ENCODE data around the gene YWHAH.

DNA sequence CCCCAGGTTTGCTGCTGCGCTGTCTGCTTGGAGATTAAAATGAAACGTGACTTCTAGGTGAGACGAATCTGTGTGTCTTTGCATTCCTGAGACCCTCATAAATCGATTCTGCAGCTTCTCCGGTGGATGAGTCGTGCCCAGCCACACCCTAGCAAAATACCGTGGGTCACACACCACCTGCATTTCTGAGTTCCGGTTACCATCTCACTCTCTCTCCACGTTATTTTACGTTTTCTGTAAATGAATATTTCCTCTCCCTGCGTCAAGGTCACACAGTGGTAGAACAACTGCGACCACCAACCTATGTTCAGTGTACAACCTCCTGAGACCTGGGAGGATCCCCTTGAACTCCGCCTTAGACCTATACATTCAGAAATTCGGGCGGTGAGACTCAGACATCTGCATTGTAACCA is 1.1 kb downstream of the YWHAH start:
- TF ChIP-seq, protein P1, sequence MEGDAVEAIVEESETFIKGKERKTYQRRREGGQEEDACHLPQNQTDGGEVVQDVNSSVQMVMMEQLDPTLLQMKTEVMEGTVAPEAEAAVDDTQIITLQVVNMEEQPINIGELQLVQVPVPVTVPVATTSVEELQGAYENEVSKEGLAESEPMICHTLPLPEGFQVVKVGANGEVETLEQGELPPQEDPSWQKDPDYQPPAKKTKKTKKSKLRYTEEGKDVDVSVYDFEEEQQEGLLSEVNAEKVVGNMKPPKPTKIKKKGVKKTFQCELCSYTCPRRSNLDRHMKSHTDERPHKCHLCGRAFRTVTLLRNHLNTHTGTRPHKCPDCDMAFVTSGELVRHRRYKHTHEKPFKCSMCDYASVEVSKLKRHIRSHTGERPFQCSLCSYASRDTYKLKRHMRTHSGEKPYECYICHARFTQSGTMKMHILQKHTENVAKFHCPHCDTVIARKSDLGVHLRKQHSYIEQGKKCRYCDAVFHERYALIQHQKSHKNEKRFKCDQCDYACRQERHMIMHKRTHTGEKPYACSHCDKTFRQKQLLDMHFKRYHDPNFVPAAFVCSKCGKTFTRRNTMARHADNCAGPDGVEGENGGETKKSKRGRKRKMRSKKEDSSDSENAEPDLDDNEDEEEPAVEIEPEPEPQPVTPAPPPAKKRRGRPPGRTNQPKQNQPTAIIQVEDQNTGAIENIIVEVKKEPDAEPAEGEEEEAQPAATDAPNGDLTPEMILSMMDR (IDR thresholded peaks at IDR 0.05) = no peak
- no peak for TF ChIP-seq POLR2AphosphoS5 (IDR thresholded peaks at IDR 0.05)
- TF ChIP-seq POLR2A (IDR thresholded peaks at IDR 0.05) = no peak
- no peak for TF ChIP-seq EP300 (IDR thresholded peaks at IDR 0.05)
